Rectal smooth muscle tissue (tissue), 1 donor: ENCODE measurements around the gene FARP2.
"Not testable (repeated sequence)": the region's sequence is repeated elsewhere in the genome, so short reads cannot be mapped to it uniquely, and the experiment has no call there.

Experiments
- H3K27ac ChIP-seq: one replicate; pipeline ENCODE4 v1.7.0; 2013; ENCODE audit warnings: low read depth, low read length, inconsistent platforms
- H3K27me3 ChIP-seq: one replicate; pipeline ENCODE4 v1.7.0; 2013; ENCODE audit warnings: low read length; ENCODE audit not compliant: control insufficient read depth, insufficient read depth
- H3K36me3 ChIP-seq: one replicate; pipeline ENCODE4 v1.7.0; 2013; ENCODE audit warnings: low read length; ENCODE audit not compliant: control insufficient read depth, insufficient read depth
- H3K4me1 ChIP-seq: one replicate; pipeline ENCODE4 v1.7.0; 2013; ENCODE audit warnings: low read length; ENCODE audit not compliant: control insufficient read depth, insufficient read depth
- H3K4me3 ChIP-seq: one replicate; pipeline ENCODE4 v1.7.0; 2013; ENCODE audit warnings: low read length
- H3K9ac ChIP-seq: one replicate; pipeline ENCODE4 v1.7.0; 2013; ENCODE audit warnings: low read length

FARP2 gene

DNA sequence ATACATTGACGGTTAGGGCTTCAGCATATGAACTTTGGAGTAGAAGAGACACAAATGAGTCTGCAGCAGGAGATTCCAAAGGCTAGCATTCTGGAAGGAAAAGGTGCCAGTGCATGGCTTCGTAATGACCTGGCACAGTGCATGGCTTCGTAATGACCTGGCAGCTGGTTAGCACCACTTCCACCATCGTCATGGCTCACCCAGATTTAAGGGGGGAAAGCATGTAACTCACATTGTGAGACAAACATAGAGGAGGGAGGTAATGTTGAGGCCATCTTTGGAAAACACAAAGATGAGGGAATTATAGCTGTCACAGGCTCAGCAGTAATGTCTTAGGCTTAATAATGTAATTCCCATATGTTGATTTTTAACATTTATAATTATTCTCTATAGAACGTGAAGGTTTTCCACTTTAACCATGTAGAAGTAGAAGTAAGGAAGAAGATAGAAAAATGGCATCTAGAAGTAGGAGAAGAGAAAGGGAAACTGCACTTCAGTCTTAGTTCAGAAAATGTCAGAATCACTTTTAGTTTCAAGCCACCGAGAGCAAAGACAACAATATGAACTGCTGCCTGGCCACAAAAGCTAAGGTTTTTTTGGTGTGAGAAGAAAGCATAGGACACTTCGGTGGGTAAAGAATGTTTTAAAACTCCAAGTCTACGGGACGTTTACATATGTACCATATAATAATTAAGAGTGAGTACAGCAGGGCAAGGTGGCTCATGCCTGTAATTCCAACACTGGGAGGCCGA, 159.1 kb downstream of the FARP2 start:
- Histone ChIP-seq H3K4me3 (no peak overlapping the region), H3K27ac (no peak overlapping the region), H3K9ac (no peak overlapping the region), H3K4me1 (no peaks in the 10 kb centered on the region), H3K36me3 (no peaks in the 10 kb centered on the region), H3K27me3 (no peaks in the 10 kb centered on the region)

DNA sequence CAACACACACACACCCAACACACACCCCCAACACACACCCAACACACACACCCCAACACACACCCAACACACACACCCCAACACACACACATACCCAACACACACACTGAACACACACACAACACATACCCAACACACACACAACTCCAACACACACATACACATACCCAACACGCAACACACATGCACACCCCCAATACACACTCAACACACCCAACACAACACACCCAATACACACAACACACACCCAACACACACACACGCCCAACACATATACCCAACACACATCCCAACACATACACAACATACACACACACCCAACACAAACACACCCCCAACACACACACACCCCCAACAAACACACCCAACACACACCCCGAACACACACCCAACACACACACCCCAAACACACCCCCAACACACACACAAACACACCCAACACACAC, 160.5 kb downstream of the FARP2 start:
- H3K27ac ChIP-seq: no peak overlapping the region
- H3K4me3 ChIP-seq: no peak overlapping the region
- H3K4me1 ChIP-seq: no peaks in the 10 kb centered on the region
- no peak overlapping the region for H3K9ac ChIP-seq
- no peaks in the 10 kb centered on the region for H3K27me3 ChIP-seq
- H3K36me3 ChIP-seq: no peaks in the 10 kb centered on the region

DNA sequence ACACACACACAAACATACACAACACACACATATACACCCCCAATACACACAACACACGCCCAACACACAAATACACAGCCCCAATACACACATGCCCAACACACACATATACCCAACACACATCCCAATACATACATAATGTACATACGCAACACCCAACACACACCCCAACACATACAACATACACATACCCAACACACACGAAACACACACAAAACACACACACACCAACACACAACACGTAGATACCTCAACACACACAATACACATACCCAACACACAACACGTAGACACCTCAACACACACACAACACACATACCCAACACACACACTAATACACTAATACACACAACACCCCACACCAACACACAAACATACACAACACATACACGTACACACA, 161.2 kb downstream of the FARP2 start:
- Histone ChIP-seq H3K27ac (no peak overlapping the region), H3K36me3 (no peaks in the 10 kb centered on the region), H3K4me3 (no peak overlapping the region), H3K27me3 (no peaks in the 10 kb centered on the region), H3K9ac (no peak overlapping the region), H3K4me1 (no peaks in the 10 kb centered on the region)

DNA sequence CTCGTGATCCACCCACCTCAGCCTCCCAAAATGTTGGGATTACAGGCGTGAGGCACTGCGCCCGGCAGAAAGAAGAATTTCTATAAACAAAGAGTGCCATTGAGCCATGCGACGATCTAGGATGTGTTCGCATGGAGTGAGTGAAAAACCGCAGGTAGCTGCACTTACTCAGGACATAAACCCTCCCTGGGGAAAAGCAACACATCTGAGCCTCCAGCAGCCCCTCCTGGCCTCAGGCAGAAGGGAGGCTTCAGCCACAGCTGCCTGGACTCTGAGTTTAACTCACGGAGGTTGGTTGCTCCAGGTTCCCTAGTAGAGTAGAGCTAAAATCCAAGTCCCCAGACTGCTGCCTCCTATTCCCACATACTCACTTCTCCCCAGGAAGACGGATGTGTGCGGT, 163.6 kb downstream of the FARP2 start:
- Histone ChIP-seq H3K4me3 (no peak overlapping the region), H3K9ac (no peak overlapping the region), H3K4me1 (no peaks in the 10 kb centered on the region), H3K27ac (no peak overlapping the region), H3K36me3 (no peaks in the 10 kb centered on the region), H3K27me3 (no peaks in the 10 kb centered on the region)

DNA sequence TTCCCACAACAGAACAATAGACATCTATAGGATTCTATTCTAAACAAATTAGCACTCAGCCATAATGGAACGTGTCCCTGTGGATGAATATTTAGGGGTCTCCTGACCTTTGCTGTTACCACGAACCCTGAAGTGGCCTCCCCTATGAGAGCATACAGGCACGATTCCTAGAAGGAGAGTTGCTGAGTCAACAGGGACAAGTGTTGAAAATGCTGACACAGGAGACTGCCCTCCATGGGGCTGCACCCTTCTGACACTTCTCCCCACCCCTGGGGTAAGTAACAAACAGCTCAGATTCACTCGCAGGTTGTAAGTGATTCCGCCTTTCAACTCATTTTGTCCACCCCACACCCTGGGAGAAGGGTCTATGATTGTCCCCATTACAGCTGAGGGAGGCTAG, 166.4 kb downstream of the FARP2 start:
- no peaks in the 10 kb centered on the region for H3K36me3 ChIP-seq
- no peaks in the 10 kb centered on the region for H3K27me3 ChIP-seq
- no peak overlapping the region for H3K27ac ChIP-seq
- no peak overlapping the region for H3K9ac ChIP-seq
- H3K4me1 ChIP-seq: no peaks in the 10 kb centered on the region
- H3K4me3 ChIP-seq: no peak overlapping the region

DNA sequence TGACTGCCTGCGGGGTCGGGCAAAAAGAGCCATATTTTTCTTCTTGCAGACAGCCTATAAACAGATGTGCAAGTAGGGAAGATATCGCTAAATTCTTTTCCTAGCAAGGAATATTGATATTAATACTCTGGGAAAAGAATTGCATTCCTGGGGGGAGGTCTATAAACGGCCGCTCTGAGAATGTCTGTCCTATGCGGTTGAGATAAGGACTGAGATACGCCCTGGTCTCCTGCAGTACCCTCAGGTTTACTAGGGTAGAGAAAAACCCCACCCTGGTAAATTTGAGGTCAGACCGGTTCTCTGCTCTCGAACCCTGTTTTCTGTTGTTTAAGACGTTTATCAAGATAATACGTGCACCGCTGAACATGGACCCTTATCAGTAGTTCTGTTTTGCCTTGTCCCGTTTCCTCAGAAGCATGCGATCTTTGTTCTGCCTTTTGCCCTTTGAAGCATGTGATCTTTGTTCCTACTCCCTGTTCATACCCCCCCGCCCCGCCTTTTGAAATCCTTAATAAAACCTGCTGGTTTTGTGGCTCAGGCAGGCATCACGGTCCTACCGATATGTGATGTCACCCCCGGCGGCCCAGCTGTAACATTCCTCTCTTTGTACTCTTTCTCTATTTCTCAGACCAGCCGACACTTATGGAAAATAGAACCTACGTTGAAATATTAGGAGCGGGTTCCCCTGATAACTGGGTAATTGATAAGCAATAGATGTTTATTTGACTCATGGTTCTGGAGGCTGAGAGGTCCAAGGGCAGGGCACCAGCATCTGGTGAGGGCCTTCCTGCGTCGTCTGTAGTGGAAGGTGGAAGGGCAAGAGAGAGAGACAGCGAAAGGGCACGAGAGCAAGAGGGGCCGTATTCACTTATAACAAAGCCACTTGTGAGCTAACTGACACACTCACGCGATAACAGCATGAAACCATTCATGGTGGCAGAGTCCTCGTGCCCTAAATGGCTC, 170.0 kb downstream of the FARP2 start:
- not testable (repeated sequence) for H3K9ac ChIP-seq, H3K4me1 ChIP-seq, H3K27me3 ChIP-seq

DNA sequence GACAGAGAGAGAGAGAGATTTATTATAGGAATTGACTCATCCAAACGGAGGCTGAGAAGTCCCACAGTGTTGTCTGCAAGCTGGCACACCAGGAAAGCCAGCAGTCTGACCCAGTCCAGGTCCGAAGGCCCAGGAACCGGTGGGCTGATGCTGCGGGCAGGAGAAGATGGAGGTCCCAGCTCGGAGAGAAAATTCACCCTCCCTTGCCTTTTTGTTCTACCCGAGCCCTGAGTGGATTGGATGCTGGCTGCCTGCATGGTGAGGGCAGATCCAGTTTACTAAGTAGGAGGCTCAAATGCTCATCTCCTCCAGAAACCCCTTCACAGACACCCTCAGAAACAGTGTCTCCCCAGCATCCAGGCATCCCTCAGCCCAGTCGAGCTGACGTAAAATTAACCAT, 174.5 kb downstream of the FARP2 start:
- H3K9ac ChIP-seq: no peak overlapping the region
- no peaks in the 10 kb centered on the region for H3K27me3 ChIP-seq
- no peak overlapping the region for H3K27ac ChIP-seq
- H3K4me3 ChIP-seq: no peak overlapping the region
- no peaks in the 10 kb centered on the region for H3K4me1 ChIP-seq
- H3K36me3 ChIP-seq: no peaks in the 10 kb centered on the region

More for the DNA sequence above, 170.0 kb downstream of the FARP2 start:
- H3K4me3 ChIP-seq, H3K27ac ChIP-seq, H3K36me3 ChIP-seq: not testable (repeated sequence)

DNA sequence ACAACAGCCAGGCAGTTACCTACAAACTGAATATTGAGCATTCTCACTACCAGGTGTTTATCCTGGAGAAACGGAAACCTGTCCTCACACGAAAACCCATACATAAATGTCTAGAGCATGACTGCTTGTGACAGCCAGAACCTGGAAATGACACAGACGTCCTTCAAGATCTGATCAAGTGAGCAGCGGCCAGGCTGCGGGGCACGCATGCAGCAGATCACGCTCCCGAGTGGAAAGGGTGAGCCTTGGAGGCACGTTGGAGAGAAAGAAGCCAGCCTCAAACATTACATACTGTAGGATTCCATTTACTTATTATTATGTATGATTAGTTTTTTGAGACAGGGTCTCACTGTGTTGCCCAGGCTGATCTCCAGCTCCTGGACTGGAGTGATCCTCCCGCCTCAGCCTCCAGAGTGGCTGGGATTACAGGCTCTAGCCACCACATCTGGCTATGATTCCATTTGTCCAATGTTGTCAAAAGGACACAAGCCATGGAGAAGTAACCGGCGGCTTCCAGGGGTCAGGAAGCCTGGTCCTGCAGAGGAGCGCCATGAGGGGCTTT, 175.2 kb downstream of the FARP2 start:
- Histone ChIP-seq H3K36me3 (no peaks in the 10 kb centered on the region), H3K27me3 (no peaks in the 10 kb centered on the region), H3K27ac (no peak overlapping the region), H3K4me3 (no peak overlapping the region), H3K9ac (no peak overlapping the region), H3K4me1 (no peaks in the 10 kb centered on the region)

DNA sequence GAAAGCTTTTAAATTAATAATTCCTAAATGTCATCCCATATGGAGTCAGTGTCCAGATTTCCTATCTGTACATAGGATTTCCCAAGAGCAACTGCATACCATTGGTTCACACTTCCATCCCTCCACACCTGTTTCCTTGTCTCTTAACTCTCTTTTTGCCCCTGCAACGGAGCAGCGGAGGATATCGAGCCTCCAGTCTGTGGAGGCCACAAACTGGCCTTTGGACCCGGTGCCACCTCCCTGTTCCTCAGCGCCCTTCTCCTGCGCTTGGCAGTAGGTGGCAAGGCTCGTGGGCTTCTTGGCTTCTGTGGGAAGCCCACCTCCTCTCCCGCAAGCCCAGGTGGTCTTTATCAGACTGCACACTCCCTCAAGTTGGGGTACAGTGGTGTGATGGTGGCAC, 176.1 kb downstream of the FARP2 start:
- Histone ChIP-seq H3K27ac (no peak overlapping the region), H3K27me3 (no peaks in the 10 kb centered on the region), H3K4me3 (no peak overlapping the region), H3K4me1 (no peaks in the 10 kb centered on the region), H3K9ac (no peak overlapping the region), H3K36me3 (no peaks in the 10 kb centered on the region)

DNA sequence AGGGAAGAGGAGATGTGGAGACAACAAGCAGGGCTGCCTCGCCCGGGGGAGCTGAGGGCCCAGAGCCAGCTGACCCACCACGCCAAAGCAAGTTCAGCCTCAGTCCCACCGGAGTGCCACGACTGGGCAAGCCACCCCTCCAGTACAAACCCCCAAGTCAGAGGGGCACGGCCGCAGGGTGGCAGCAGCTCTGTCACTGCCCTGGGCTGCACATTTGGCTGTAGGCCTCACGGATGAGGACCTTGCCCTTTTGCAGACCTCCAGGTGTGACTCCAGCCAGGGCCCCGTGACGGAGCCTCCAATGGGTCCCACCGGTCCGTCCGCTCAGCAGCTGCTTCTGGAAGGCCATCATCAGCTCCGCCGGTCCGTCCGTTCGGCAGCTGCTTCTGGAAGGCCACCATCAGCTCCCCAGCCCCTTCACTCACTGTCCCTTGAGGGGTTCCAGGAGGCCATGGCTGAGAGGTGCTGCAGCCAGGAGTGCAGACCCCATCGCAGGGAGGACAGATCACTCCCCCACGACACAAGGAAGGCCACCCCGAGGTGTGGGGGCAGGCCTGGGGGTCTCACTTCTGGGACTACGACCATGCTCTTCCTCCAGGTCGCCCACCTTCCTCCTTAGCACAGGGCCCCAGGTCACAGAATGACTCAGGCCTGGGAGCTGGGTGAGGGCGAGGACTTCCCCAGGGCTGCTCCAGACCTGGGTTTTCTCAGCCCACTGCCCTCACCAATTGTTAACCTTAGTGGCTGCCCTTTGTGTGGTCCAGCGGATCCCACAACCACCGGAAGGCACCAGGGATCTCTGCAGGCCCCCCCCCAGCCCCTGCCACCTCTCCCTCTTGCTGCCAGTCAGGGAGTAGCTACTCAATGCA, 176.9 kb downstream of the FARP2 start:
- no peaks in the 10 kb centered on the region for H3K27me3 ChIP-seq
- no peaks in the 10 kb centered on the region for H3K4me1 ChIP-seq
- no peaks in the 10 kb centered on the region for H3K36me3 ChIP-seq
- H3K27ac ChIP-seq: no peak overlapping the region
- no peak overlapping the region for H3K4me3 ChIP-seq
- H3K9ac ChIP-seq: no peak overlapping the region

DNA sequence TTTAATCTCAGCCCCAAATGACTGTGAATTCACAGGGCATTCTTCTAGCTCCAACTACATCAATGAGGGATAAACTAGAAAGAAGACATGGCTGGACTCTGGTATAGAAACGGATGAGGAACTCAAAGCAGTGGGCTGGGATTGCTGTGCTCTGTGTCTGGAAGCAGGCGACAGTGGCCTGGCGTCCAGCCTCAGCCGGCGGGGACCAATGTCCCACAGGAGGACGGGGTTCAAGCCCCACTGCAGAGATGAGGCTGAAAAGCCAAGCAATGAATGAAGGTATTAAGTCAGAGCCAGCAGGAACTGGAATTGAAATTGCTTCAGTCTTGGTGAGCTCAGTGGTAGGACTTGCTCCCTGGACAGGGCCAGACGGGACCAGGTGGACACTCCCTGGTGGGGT, 178.2 kb downstream of the FARP2 start:
- no peak overlapping the region for H3K27ac ChIP-seq
- no peaks in the 10 kb centered on the region for H3K4me1 ChIP-seq
- no peaks in the 10 kb centered on the region for H3K27me3 ChIP-seq
- no peaks in the 10 kb centered on the region for H3K36me3 ChIP-seq
- no peak overlapping the region for H3K9ac ChIP-seq
- no peak overlapping the region for H3K4me3 ChIP-seq
